ENCODE data around the gene NFIC.

DNA sequence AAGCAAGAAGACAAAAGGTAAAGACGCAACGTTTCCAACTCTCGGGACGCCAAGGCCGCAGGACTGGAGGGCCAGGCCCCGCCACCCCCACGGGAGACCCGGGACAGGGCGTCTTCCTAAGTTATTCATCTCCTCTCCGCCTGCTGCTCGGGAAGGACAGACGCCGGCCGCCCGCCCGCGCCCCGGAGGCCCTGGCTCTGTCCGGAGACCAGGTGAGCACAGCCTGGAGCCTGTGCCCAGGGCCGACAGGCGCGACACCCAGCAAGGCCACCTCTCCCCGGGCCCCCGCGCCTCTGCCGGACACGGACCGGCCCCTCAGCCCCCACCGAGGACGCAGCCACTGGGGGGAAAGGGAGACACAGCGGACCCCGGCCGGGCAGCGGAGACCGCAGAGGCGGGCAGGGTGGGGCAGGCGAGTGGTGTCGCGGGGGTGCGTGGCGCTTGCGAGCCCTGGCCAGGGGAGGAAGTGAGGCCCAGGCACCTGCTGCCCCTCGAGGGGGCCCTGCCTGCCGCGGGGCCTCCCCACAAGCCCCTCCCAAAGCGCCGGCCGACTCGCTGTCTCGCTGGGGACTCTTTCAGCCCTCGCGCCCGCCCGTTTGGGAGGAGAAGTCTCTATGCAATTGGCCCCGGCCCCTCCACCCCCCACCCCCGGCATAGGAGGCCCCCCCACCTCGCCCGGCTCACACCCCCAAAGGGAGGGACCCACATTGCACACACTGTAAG, 96.8 kb downstream of the NFIC start:
- TF ChIP-seq, protein P1, sequence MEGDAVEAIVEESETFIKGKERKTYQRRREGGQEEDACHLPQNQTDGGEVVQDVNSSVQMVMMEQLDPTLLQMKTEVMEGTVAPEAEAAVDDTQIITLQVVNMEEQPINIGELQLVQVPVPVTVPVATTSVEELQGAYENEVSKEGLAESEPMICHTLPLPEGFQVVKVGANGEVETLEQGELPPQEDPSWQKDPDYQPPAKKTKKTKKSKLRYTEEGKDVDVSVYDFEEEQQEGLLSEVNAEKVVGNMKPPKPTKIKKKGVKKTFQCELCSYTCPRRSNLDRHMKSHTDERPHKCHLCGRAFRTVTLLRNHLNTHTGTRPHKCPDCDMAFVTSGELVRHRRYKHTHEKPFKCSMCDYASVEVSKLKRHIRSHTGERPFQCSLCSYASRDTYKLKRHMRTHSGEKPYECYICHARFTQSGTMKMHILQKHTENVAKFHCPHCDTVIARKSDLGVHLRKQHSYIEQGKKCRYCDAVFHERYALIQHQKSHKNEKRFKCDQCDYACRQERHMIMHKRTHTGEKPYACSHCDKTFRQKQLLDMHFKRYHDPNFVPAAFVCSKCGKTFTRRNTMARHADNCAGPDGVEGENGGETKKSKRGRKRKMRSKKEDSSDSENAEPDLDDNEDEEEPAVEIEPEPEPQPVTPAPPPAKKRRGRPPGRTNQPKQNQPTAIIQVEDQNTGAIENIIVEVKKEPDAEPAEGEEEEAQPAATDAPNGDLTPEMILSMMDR (IDR thresholded peaks at IDR 0.05), result no peak
- peak; percentile 68 for TF ChIP-seq EZH2phosphoT487 (IDR thresholded peaks at IDR 0.05)

Measured in neural progenitor cell (in vitro differentiated cells).